GM21423 (cell line): Measurements from ENCODE around the gene NXN.
"Not testable (repeated sequence)": the region's sequence is repeated elsewhere in the genome, so short reads cannot be mapped to it uniquely, and the experiment has no call there.

ENCODE experiments used
- ATAC-seq: cut with Tn5 transposase; IDR thresholded peaks from one replicate; pipeline ENCODE4 v1.9.1; 2021; ENCODE audit warnings: mild to moderate bottlenecking, moderate library complexity; ENCODE audit not compliant: unreplicated experiment

NXN gene

GRCh38 chr17:804541-805435, 174.8 kb downstream of the NXN start:
- no peak for ATAC-seq

GRCh38 chr17:802901-803881, 176.4 kb downstream of the NXN start:
- no peak for ATAC-seq

- ATAC-seq, result no peak
These were observed 177.1 kb downstream of the NXN start for GRCh38 chr17:802481-802880.

- no peak for ATAC-seq
These were observed 177.9 kb downstream of the NXN start for GRCh38 chr17:801660-802059.

GRCh38 chr17:800446-801242, 178.9 kb downstream of the NXN start:
- ATAC-seq, result no peak

- ATAC-seq, result no peak
These were observed 180.3 kb downstream of the NXN start for GRCh38 chr17:799261-799660.

- no peak for ATAC-seq
These were observed 181.3 kb downstream of the NXN start for GRCh38 chr17:798246-798645.

GRCh38 chr17:797236-797840, 182.2 kb downstream of the NXN start:
- ATAC-seq, result no peak

- no peak for ATAC-seq
These were observed 183.0 kb downstream of the NXN start for GRCh38 chr17:796609-797008.

GRCh38 chr17:795721-796120, 183.9 kb downstream of the NXN start:
- no peak for ATAC-seq

GRCh38 chr17:795276-795675, 184.3 kb downstream of the NXN start:
- ATAC-seq, result no peak

- no peak for ATAC-seq
These were observed 184.7 kb downstream of the NXN start for GRCh38 chr17:794876-795275.

- ATAC-seq, result no peak
These were observed 187.3 kb downstream of the NXN start for GRCh38 chr17:792277-792676.

- no peak for ATAC-seq
These were observed 187.7 kb downstream of the NXN start for GRCh38 chr17:791829-792228.

GRCh38 chr17:790874-791247, 188.7 kb downstream of the NXN start:
- not testable (repeated sequence) for ATAC-seq

- ATAC-seq, result not testable (repeated sequence)
These were observed 189.4 kb downstream of the NXN start for GRCh38 chr17:789931-790873.

GRCh38 chr17:789160-789840, 190.3 kb downstream of the NXN start:
- no peak for ATAC-seq

GRCh38 chr17:788551-788950, 191.0 kb downstream of the NXN start:
- no peak for ATAC-seq
